Hematopoietic multipotent progenitor cell treated with erythropoietin and hydrocortisone succinate and interleukin-3 and kit ligand, for 17 days (in vitro differentiated cells): Measurements from ENCODE around the gene ZC3HAV1.
A peak's percentile ranks its signal among the peaks of the same experiment; 100 is the strongest.

Source experiments
- DNase-seq: peaks from one replicate; pipeline ENCODE4 v3.0.0-alpha.2; 2015; ENCODE audit warnings: low spot score

ZC3HAV1 gene

GRCh38 chr7:139016931-139017511 is 92.5 kb downstream of the ZC3HAV1 start:
- DNase-seq = peak; percentile 77

GRCh38 chr7:139011373-139011772 is 98.1 kb downstream of the ZC3HAV1 start:
- no peak for DNase-seq

GRCh38 chr7:139004321-139005090 is 105.0 kb downstream of the ZC3HAV1 start:
- no peak for DNase-seq

DNA sequence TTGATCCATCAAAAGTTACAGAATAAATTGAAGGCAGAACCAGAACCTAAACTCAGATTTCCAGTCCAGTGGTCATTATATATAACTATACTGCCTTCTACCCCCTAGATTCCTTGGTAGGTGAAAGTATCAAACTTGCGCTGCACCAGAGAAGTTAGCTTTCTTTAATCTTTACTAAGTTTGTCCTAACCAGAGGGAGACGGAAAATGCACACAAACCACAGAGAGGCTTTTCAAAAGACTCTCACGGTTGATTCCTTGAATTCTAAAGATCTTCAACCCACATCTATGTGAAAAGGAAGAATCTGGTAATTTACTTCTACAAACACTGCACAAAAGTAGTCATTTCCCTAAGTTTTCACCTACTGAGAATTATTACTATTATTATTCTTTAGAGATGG is 110.1 kb downstream of the ZC3HAV1 start:
- DNase-seq = no peak
